Vagina (tissue), 2 donors: ENCODE data around the gene DAGLB. TPM values are rescaled to one million over a fixed set of nuclear protein-coding genes. Genes with fewer than 3 reads are reported as not detected.
"Not testable (repeated sequence)": the region's sequence is repeated elsewhere in the genome, so short reads cannot be mapped to it uniquely, and the experiment has no call there.

Experiments
- DNase-seq, 2 donors: peaks; one replicate each; pipeline ENCODE4 v3.0.0-alpha.2; 2017; ENCODE audit errors: extremely low spot score in 2 of 2
- H3K27ac ChIP-seq: fragments of 200-600 bp; sonication (generic); one replicate; pipeline ENCODE4 v1.5.1; 2019
- H3K27me3 ChIP-seq: fragments of 200-600 bp; sonication (generic); one replicate; pipeline ENCODE4 v1.5.1; 2019
- H3K36me3 ChIP-seq, 2 donors: fragments of 200-600 bp; sonication (generic); one replicate each; pipeline ENCODE4 v1.5.1; 2017 to 2019
- H3K4me1 ChIP-seq: fragments of 200-600 bp; sonication (generic); one replicate; pipeline ENCODE4 v1.5.1; 2019
- H3K4me3 ChIP-seq, 2 donors: fragments of 200-600 bp; sonication (generic); 1 replicate in 1 of 2; 2 replicates in 1 of 2; pipeline ENCODE4 v1.5.1; 2016 to 2019
- H3K9me3 ChIP-seq: fragments of 200-600 bp; sonication (generic); one replicate; pipeline ENCODE4 v1.5.1; 2019
- POLR2A ChIP-seq, 2 donors: fragments of 450-650 bp; IDR thresholded peaks; one replicate each; pipeline ENCODE4 v1.6.1; 2017; ENCODE audit warnings: antibody characterized with exemption in 2 of 2, mild to moderate bottlenecking in 2 of 2, moderate library complexity in 2 of 2
- POLR2AphosphoS5 ChIP-seq, 2 donors: sonication (generic); formaldehyde crosslinking; IDR thresholded peaks; one replicate each; pipeline ENCODE4 v1.9.0; 2017; ENCODE audit warnings: antibody characterized with exemption in 2 of 2, mild to moderate bottlenecking in 2 of 2, low read depth in 1 of 2; ENCODE audit not compliant: insufficient read depth in 1 of 2
- intact Hi-C: fragments of 100-400 bp; cut with DNase I; formaldehyde crosslinking; loops from one replicate; pipeline ENCODE4 v1.15.1; 2023
- total RNA-seq: library from RNA; depleted of rRNA; stranded (reverse); fragments of >200 nt; gene quantifications from one replicate; pipeline ENCODE4 v1.2.3, GENCODE V29; 2016
- TF ChIP-seq, protein P1 (sequence below), 3 experiments: fragments of 450-650 bp in 2 of 3; fragments of 200-600 bp in 1 of 3; sonication (generic) in 1 of 3; IDR thresholded peaks; one replicate each; pipeline ENCODE4 v1.5.1; 2017 to 2019; ENCODE audit warnings: antibody characterized with exemption in 3 of 3, mild to moderate bottlenecking in 2 of 3, moderate library complexity in 2 of 3

Gene DAGLB
- total RNA-seq, 1 donor from 2014 or later = 22.1 TPM

DNA sequence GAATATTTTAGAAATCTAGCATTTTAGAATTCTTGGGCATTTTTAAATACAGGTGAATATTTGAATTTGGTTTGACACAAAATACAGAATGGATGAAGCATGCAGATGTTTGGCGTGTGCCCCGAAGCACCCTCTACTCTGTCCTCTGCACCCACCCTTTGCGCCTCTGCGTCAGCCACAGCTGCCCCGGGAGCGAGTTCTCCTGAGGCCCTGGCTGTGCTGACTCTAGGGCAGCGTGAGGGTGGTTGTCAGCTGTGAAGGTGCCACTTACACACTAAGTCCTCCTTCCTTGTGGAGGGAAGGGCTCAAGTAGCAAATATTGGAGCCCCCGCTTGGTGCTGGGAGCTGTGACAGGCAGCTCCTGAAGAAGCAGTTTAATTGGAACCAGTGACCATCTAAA is 48.4 kb downstream of the DAGLB start:
- DNase-seq = no peak
- H3K36me3 ChIP-seq = peaks cover 0 to 42% of the 10 kb centered on the region in 2 donors
- H3K4me1 ChIP-seq = peaks cover 64% of the 10 kb centered on the region

DNA sequence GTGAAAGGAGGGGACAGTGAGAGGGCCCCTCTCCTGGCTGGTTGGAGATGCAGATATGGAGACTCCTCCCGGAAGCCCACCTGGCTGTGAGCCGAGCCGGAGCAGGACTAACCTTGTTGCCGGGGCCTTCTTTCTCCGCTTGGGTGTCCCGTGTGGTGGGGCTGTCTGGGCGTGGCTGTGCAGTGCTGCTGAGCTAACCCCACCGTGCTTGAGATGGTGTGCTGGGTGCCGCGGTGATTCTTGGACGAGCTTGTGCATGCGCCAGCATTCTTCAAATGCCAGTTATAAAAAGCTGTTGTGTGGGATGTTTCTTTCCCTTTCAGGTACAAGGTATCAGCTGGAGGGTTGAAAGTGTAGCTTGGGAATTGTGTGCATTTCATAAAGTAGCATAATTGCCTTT is 48.8 kb downstream of the DAGLB start:
- H3K27me3 ChIP-seq = no peaks in the 10 kb centered on the region
- peaks cover 68% of the 10 kb centered on the region for H3K4me1 ChIP-seq
- TF ChIP-seq POLR2AphosphoS5 (IDR thresholded peaks at IDR 0.05; ENCODE audit: insufficient read depth in 1 of 2, low read depth in 1 of 2) = no peak
- TF ChIP-seq, protein P1, sequence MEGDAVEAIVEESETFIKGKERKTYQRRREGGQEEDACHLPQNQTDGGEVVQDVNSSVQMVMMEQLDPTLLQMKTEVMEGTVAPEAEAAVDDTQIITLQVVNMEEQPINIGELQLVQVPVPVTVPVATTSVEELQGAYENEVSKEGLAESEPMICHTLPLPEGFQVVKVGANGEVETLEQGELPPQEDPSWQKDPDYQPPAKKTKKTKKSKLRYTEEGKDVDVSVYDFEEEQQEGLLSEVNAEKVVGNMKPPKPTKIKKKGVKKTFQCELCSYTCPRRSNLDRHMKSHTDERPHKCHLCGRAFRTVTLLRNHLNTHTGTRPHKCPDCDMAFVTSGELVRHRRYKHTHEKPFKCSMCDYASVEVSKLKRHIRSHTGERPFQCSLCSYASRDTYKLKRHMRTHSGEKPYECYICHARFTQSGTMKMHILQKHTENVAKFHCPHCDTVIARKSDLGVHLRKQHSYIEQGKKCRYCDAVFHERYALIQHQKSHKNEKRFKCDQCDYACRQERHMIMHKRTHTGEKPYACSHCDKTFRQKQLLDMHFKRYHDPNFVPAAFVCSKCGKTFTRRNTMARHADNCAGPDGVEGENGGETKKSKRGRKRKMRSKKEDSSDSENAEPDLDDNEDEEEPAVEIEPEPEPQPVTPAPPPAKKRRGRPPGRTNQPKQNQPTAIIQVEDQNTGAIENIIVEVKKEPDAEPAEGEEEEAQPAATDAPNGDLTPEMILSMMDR (IDR thresholded peaks at IDR 0.05) = no peak
- no peak for TF ChIP-seq POLR2A (IDR thresholded peaks at IDR 0.05)
- intact Hi-C loops = no loop called here
- H3K36me3 ChIP-seq = peaks cover 0 to 38% of the 10 kb centered on the region in 2 donors
- no peak for DNase-seq
- no peaks in the 10 kb centered on the region for H3K9me3 ChIP-seq
- H3K27ac ChIP-seq = peak overlapping the region; percentile 6
- H3K4me3 ChIP-seq = no peak overlapping the region

More for the DNA sequence above, 48.4 kb downstream of the DAGLB start:
- no peak overlapping the region for H3K4me3 ChIP-seq
- intact Hi-C loops = no loop called here
- H3K27ac ChIP-seq = peak overlapping the region; percentile 23
- no peak for TF ChIP-seq POLR2A (IDR thresholded peaks at IDR 0.05)
- TF ChIP-seq, protein P1 (IDR thresholded peaks at IDR 0.05) = no peak
- no peaks in the 10 kb centered on the region for H3K9me3 ChIP-seq
- no peaks in the 10 kb centered on the region for H3K27me3 ChIP-seq

DNA sequence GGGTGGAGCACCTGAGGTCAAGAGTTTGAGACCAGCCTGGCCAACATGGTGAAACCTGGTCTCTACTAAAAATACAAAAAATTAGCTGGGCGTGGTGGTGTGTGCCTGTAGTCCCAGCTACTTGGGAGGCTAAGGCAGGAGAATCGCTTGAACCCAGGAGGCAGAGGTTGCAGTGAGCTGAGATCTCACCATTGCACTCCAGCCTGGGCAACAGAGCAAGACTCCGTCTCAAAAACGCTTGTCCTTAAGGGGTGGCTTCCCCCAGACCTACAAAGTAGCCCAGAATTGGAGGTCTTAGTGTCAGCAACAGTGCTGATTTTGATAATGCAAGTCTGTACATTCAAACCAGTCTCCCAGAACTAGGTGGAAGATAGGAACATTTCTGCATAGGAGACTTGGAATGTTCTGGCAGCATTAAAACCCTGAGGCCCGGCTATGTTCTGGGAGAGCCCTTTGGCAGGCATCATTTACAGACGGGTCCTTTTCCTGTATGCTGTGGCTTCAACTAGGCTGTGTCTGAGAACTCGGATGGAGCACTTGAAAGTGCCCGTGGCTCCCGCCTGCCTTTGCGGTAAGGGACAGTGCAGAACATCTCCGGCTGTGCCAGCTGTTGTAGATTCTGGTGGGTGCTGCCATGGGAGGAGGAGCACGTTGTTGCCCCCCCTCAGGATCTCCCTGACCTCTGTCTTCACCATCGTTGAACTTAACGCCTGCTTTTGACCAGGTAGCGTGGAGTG is 49.8 kb downstream of the DAGLB start:
- H3K27me3 ChIP-seq, H3K4me3 ChIP-seq, H3K27ac ChIP-seq, H3K9me3 ChIP-seq, DNase-seq, intact Hi-C loops: not testable (repeated sequence)
- Histone ChIP-seq H3K4me1 (peaks cover 78% of the 10 kb centered on the region), H3K36me3 (peaks cover 0 to 29% of the 10 kb centered on the region in 2 donors)

DNA sequence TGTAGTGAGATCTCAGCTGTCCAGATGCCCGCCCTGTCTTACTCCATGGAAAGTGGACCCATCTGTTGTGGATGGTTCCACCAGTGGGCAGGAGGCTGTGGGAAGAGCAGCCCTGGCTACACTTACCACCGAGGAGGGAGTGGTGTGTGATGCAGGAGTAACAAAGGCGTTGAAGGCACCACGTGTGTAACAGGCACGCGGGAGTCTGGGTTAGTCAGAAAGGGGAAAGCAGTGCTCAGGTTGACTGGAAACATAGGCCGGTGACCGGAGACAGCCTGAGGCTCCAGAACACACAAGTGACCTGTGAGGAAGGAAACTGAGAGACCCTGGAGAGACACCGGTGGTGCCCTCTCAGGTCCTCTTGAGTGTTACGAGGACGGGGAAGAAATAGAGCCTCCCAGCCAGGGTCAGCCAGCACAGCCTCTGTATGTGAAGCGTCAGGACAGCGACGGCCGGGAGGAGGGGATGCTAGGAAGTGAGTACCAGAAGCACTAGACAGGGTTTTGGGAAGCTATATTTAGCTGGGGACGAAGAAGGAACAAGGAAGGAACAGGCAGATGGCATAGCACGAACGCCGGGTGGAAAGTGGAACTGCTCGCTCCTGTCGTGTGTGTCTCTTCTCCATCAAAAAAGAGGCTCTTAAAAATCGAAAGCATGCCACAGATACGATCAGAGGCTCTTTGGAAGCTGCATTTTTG is 51.7 kb downstream of the DAGLB start:
- H3K9me3 ChIP-seq = no peaks in the 10 kb centered on the region
- no peak for TF ChIP-seq POLR2AphosphoS5 (IDR thresholded peaks at IDR 0.05; ENCODE audit: insufficient read depth in 1 of 2, low read depth in 1 of 2)
- TF ChIP-seq, protein P1 (IDR thresholded peaks at IDR 0.05) = no peak
- TF ChIP-seq POLR2A (IDR thresholded peaks at IDR 0.05) = no peak
- peaks cover 0 to 25% of the 10 kb centered on the region in 2 donors for H3K36me3 ChIP-seq
- intact Hi-C loops = no loop called here
- H3K27ac ChIP-seq = peak overlapping the region; percentile 33
- peaks cover 96% of the 10 kb centered on the region for H3K4me1 ChIP-seq
- no peaks in the 10 kb centered on the region for H3K27me3 ChIP-seq
- DNase-seq = no peak
- H3K4me3 ChIP-seq = peak overlapping the region in 1 of 2 donors; percentile 4

DNA sequence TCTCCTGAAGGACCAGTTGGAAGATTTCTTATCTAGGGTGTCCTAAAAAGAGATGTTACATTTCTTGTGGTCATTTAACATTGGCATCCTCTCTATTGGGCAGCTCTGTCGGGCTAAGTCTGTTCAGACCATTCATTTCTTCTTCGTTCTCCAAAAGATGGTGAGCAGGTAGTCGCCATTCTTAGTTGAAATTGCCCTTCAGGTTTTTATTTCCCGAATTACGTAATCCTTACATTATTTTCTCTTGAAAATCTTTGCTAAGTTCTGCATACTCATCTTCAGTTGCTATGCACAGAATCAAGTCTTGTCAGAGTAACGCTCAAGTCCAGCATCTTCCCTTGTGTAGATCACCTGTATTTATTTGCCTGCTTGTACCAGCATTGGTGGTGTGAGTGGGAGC is 53.6 kb downstream of the DAGLB start:
- H3K36me3 ChIP-seq = peaks cover 0 to 12% of the 10 kb centered on the region in 2 donors
- intact Hi-C loops = no loop called here

More for the DNA sequence above, 53.6 kb downstream of the DAGLB start:
- no peak for DNase-seq
- peaks cover 95% of the 10 kb centered on the region for H3K4me1 ChIP-seq
- TF ChIP-seq, protein P1 (IDR thresholded peaks at IDR 0.05) = no peak
- TF ChIP-seq POLR2AphosphoS5 (IDR thresholded peaks at IDR 0.05; ENCODE audit: insufficient read depth in 1 of 2, low read depth in 1 of 2) (no peak), POLR2A (IDR thresholded peaks at IDR 0.05) (no peak)
- H3K9me3 ChIP-seq = no peaks in the 10 kb centered on the region
- no peaks in the 10 kb centered on the region for H3K27me3 ChIP-seq
- no peak overlapping the region for H3K4me3 ChIP-seq
- H3K27ac ChIP-seq = peak overlapping the region; percentile 68
